HCT116 (cell line): ENCODE measurements around the gene GTF2IRD1. TPM values are rescaled to one million over a fixed set of nuclear protein-coding genes. Genes with fewer than 3 reads are reported as not detected.
"Not testable (repeated sequence)": the region's sequence is repeated elsewhere in the genome, so short reads cannot be mapped to it uniquely, and the experiment has no call there.

Experiments
- ATAC-seq: fragments of 200-7000 bp; cut with Tn5 transposase; 2 replicates; pipeline ENCODE4 v1.9.1; 2020; ENCODE audit warnings: mild to moderate bottlenecking, moderate library complexity
- BruUV-seq: library from RNA; stranded (reverse); fragments of 400-500 nt; replicated peaks from 2 replicates; lab custom pipeline; 2021; lab: Mats Ljungman, UMichigan
- CTCF ChIA-PET: fragments of 300-600 bp; sonication (Branson Sonifier 250); formaldehyde crosslinking; loops from one replicate; lab custom pipeline; 2021; ENCODE audit warnings: antibody characterized with exemption; lab: Charles Lee
- POLR2A ChIA-PET: fragments of 300-600, 350-600 bp; sonication (Branson Sonifier 250); formaldehyde crosslinking; loops from one replicate; lab custom pipeline; 2021; ENCODE audit warnings: antibody characterized with exemption; lab: Charles Lee
- RAD21 ChIA-PET, 2 experiments: fragments of 300-600 bp; sonication (Branson Sonifier 250); formaldehyde crosslinking; loops; one replicate each; lab custom pipeline; 2023; ENCODE audit warnings: low total read pairs in 2 of 2; ENCODE audit not compliant: uncharacterized antibody in 2 of 2, unreplicated experiment in 2 of 2, low non-redundant PET in 1 of 2; lab: Charles Lee
- DNase-seq: peaks from one replicate; pipeline ENCODE4 v3.0.0-alpha.2; 2010; ENCODE audit warnings: low read depth, low spot score
- H2AFZ ChIP-seq: fragments of 200-600 bp; shearing (Covaris generic), sonication (generic); 2 replicates; pipeline ENCODE4 v1.6.1; 2017; ENCODE audit warnings: low read depth, mixed run types, mixed read lengths, antibody characterized with exemption, low read length; ENCODE audit not compliant: poor library complexity, severe bottlenecking
- H3K27ac ChIP-seq: 2 replicates; pipeline ENCODE4 v1.5.1; 2012; ENCODE audit warnings: low read depth, low read length
- H3K27me3 ChIP-seq: fragments of 200-600 bp; sonication (generic); 2 replicates; pipeline ENCODE4 v1.6.1; 2016; ENCODE audit warnings: mixed run types, low read length, mixed read lengths; ENCODE audit not compliant: insufficient read depth
- H3K36me3 ChIP-seq, 2 experiments: fragments of 200-500 bp in 1 of 2; fragments of 200-600 bp in 1 of 2; sonication (Bioruptor generic) in 1 of 2; sonication (generic) in 1 of 2; 2 replicates each; pipeline versions ENCODE4 v1.5.1 to v1.6.1; 2014 to 2016; ENCODE audit warnings: low read length in 2 of 2, inconsistent platforms in 1 of 2, mixed read lengths in 1 of 2, mixed run types in 1 of 2; ENCODE audit not compliant: insufficient read depth in 2 of 2, control insufficient read depth in 1 of 2
- H3K4me1 ChIP-seq, 2 experiments: fragments of 200-600 bp in 1 of 2; sonication (generic) in 1 of 2; 2 replicates each; pipeline versions ENCODE4 v1.5.1 to v1.6.1; 2012 to 2017; ENCODE audit warnings: low read length in 2 of 2, inconsistent platforms in 1 of 2, mild to moderate bottlenecking in 1 of 2, mixed read lengths in 1 of 2, mixed run types in 1 of 2, moderate library complexity in 1 of 2; ENCODE audit not compliant: insufficient read depth in 2 of 2, control insufficient read depth in 1 of 2
- H3K4me2 ChIP-seq: fragments of 200-600 bp; sonication (generic); 2 replicates; pipeline ENCODE4 v1.6.1; 2017; ENCODE audit warnings: mixed run types, low read length, mixed read lengths
- H3K4me3 ChIP-seq, 2 experiments: fragments of 200-600 bp in 1 of 2; sonication (generic) in 1 of 2; replicated peaks in 1 of 2; 2 replicates each; pipeline ENCODE4 v1.5.1; 2011 to 2016; ENCODE audit warnings: low read length in 2 of 2, control low read depth in 1 of 2, low read depth in 1 of 2, mild to moderate bottlenecking in 1 of 2, mixed read lengths in 1 of 2, mixed run types in 1 of 2
- H3K79me2 ChIP-seq: fragments of 200-600 bp; sonication (generic); 2 replicates; pipeline ENCODE4 v1.6.1; 2017; ENCODE audit warnings: mild to moderate bottlenecking, mixed run types, low read length, moderate library complexity, mixed read lengths; ENCODE audit not compliant: insufficient read depth
- H3K9ac ChIP-seq: fragments of 200-600 bp; sonication (generic); 2 replicates; pipeline ENCODE4 v1.6.1; 2016; ENCODE audit warnings: low read length, mixed read lengths
- H3K9me2 ChIP-seq: fragments of 200-600 bp; sonication (generic), shearing (Covaris generic); 2 replicates; pipeline ENCODE4 v1.6.1; 2017; ENCODE audit warnings: mixed run types, mild to moderate bottlenecking, moderate library complexity; ENCODE audit not compliant: insufficient read depth
- H3K9me3 ChIP-seq, 2 experiments: fragments of 200-500 bp in 1 of 2; fragments of 200-600 bp in 1 of 2; sonication (Bioruptor generic) in 1 of 2; sonication (generic) in 1 of 2; 2 replicates each; pipeline ENCODE4 v1.6.1; 2014 to 2017; ENCODE audit warnings: low read length in 2 of 2, mixed read lengths in 2 of 2, inconsistent platforms in 1 of 2, low read depth in 1 of 2, mild to moderate bottlenecking in 1 of 2, mixed run types in 1 of 2, moderate library complexity in 1 of 2; ENCODE audit not compliant: control insufficient read depth in 1 of 2, insufficient read depth in 1 of 2
- H4K20me1 ChIP-seq: fragments of 200-600 bp; sonication (generic), shearing (Covaris generic); 2 replicates; pipeline ENCODE4 v1.6.1; 2017; ENCODE audit warnings: mixed run types, mild to moderate bottlenecking, moderate library complexity; ENCODE audit not compliant: insufficient read depth
- EZH2phosphoT487 ChIP-seq: fragments of 200-600 bp; IDR thresholded peaks from 2 replicates; pipeline ENCODE4 v1.6.1; 2018; ENCODE audit warnings: antibody characterized with exemption, borderline replicate concordance
- RAD21 ChIP-seq: IDR thresholded peaks from 2 replicates; pipeline ENCODE4 v1.6.1; 2012; ENCODE audit warnings: low read depth, mild to moderate bottlenecking
- intact Hi-C: fragments of 100-400 bp; cut with micrococcal nuclease; formaldehyde crosslinking; loops from 2 replicates; pipeline ENCODE4 v1.10.0; 2022
- total RNA-seq: library from RNA; stranded (reverse); gene quantifications from one replicate; pipeline ENCODE4 v1.2.1, GENCODE V29; 2021; ENCODE audit not compliant: unreplicated experiment
- TF ChIP-seq, protein P1 (sequence below): IDR thresholded peaks from 2 replicates; pipeline ENCODE4 v1.6.1; 2012

Gene GTF2IRD1
- total RNA-seq, 1 experiment from 2014 or later: 34.5 TPM

DNA sequence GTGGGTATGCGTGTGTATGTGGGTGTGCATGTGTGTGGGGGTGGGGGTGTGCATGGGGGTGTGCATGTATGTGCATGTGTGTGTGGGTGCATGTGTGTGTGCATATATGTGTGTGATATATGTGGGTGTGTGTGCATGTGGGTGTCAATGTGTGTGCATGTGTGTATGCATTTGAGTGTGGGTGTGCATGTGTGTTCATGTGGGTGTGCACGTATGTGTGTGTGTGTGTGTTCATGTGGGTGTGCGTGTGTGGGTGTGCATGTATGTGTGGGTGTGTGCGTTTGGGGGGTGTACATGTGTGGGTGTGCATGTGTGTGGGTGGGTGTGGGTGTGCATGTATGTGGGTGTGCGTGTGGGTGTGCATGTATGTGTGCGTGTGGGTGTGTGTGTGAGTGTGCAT is 42.6 kb downstream of the GTF2IRD1 start:
- no peak for DNase-seq
- no TSS peak for BruUV-seq
- TF ChIP-seq EZH2phosphoT487: no peak
- TF ChIP-seq RAD21: no peak
- TF ChIP-seq, protein P1, sequence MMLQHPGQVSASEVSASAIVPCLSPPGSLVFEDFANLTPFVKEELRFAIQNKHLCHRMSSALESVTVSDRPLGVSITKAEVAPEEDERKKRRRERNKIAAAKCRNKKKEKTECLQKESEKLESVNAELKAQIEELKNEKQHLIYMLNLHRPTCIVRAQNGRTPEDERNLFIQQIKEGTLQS: no peak
- TF ChIP-seq, all 23 proteins: peak for 0
- Histone ChIP-seq H3K9me2 (no peaks in the 10 kb centered on the region), H3K27ac (no peak overlapping the region), H3K4me1 (peaks cover 0 to 4% of the 10 kb centered on the region in 2 experiments; a peak in 1 of 4 replicates), H3K4me3 (no peak overlapping the region), H3K79me2 (no peaks in the 10 kb centered on the region; the same call in 1 of the 2 replicates), H4K20me1 (no peaks in the 10 kb centered on the region), H2AFZ (no peak overlapping the region), H3K36me3 (no peaks in the 10 kb centered on the region), H3K4me2 (no peak overlapping the region), H3K9me3 (no peaks in the 10 kb centered on the region), H3K27me3 (no peaks in the 10 kb centered on the region), H3K9ac (no peak overlapping the region)
- POLR2A ChIA-PET: no interaction called here
- intact Hi-C loops: no loop called here
- CTCF ChIA-PET: no interaction called here
- RAD21 ChIA-PET: no interaction called here
- no peak for ATAC-seq

DNA sequence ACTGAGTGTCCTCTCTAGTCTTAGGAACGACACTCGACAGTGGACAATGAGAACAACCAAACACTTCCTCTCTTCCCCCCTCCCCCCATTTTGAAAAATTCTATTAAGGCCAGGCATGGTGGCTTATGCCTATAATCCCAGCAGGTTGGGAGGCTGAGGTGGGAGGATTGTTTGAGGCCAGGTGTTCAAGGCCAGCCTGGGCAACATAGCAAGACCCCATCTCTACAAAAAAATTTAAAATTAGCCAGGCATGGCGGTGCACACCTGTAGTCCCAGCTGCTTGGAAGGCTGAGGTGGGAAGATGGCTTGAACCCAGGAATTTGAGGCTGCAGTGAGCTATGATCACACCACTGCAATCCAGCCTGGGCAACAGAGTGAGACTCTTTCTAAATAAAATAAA is 43.1 kb downstream of the GTF2IRD1 start:
- H3K27me3 ChIP-seq, H4K20me1 ChIP-seq, H3K9ac ChIP-seq, POLR2A ChIA-PET, BruUV-seq, intact Hi-C loops, DNase-seq, H3K4me3 ChIP-seq, H3K9me3 ChIP-seq, H3K4me2 ChIP-seq, H3K9me2 ChIP-seq, RAD21 ChIA-PET, ATAC-seq, H3K27ac ChIP-seq, CTCF ChIA-PET, H3K4me1 ChIP-seq, H2AFZ ChIP-seq, H3K79me2 ChIP-seq, H3K36me3 ChIP-seq: not testable (repeated sequence)
